WTC11 (cell line): Measurements from ENCODE around the gene ACTL7A. TPM values are rescaled to one million over a fixed set of nuclear protein-coding genes. Genes with fewer than 3 reads are reported as not detected.
A peak's percentile ranks its signal among the peaks of the same experiment; 100 is the strongest.

Experiments used
- ATAC-seq: fragments of 200-7000 bp; cut with Tn5 transposase; 2 replicates; pipeline ENCODE4 v1.10.0; 2021; ENCODE audit warnings: mild to moderate bottlenecking, moderate library complexity
- CTCF ChIA-PET: fragments of 300-600 bp; sonication (Branson Sonifier 250); formaldehyde crosslinking; loops from one replicate; lab custom pipeline; 2021; ENCODE audit warnings: antibody characterized with exemption; lab: Charles Lee
- POLR2A ChIA-PET: fragments of 350-600 bp; sonication (Branson Sonifier 250); formaldehyde crosslinking; loops from one replicate; lab custom pipeline; 2021; ENCODE audit warnings: antibody characterized with exemption; lab: Charles Lee
- DNase-seq: peaks from one replicate; pipeline ENCODE4 v3.0.0; 2021; ENCODE audit warnings: low spot score
- H3K27ac Mint-ChIP-seq: 2 replicates; pipeline ENCODE4 v1.8.0; 2021; ENCODE audit warnings: mixed read lengths
- H3K27me3 Mint-ChIP-seq: 2 replicates; pipeline ENCODE4 v1.8.0; 2021; ENCODE audit warnings: low read depth, mild to moderate bottlenecking, moderate library complexity, mixed read lengths
- H3K36me3 Mint-ChIP-seq: 2 replicates; pipeline ENCODE4 v1.8.0; 2021; ENCODE audit warnings: mixed read lengths
- H3K4me1 Mint-ChIP-seq: 2 replicates; pipeline ENCODE4 v1.8.0; 2022; ENCODE audit warnings: mixed read lengths
- H3K4me3 Mint-ChIP-seq: 2 replicates; pipeline ENCODE4 v1.8.0; 2021; ENCODE audit warnings: mild to moderate bottlenecking, moderate library complexity, mixed read lengths
- H3K9me3 Mint-ChIP-seq: 2 replicates; pipeline ENCODE4 v1.8.0; 2021; ENCODE audit warnings: mixed read lengths
- CREB1 ChIP-seq: sonication (generic); formaldehyde crosslinking; IDR thresholded peaks from 2 replicates; pipeline ENCODE4 v1.8.0; 2023; ENCODE audit warnings: mild to moderate bottlenecking, missing genetic modification reagents
- CREM ChIP-seq: sonication (generic); formaldehyde crosslinking; IDR thresholded peaks from 2 replicates; pipeline ENCODE4 v1.8.1; 2022; ENCODE audit warnings: mild to moderate bottlenecking, missing genetic modification reagents, moderate library complexity
- GTF2I ChIP-seq: fragments of 250-450 bp; sonication (Bioruptor Pico); conservative IDR thresholded peaks from 2 replicates; pipeline ENCODE4 v1.4.0; 2021; ENCODE audit warnings: mild to moderate bottlenecking
- HMGA2 ChIP-seq: fragments of 250-450 bp; sonication (Bioruptor Pico); IDR thresholded peaks from 2 replicates; pipeline ENCODE4 v1.4.0; 2021; ENCODE audit warnings: mild to moderate bottlenecking, moderate library complexity
- IRF2 ChIP-seq: sonication (generic); formaldehyde crosslinking; IDR thresholded peaks from 2 replicates; pipeline ENCODE4 v1.8.0; 2022; ENCODE audit warnings: low read depth, missing genetic modification reagents, borderline replicate concordance
- NFATC4 ChIP-seq: fragments of 250-450 bp; sonication (Bioruptor Pico); IDR thresholded peaks from 2 replicates; pipeline ENCODE4 v1.9.0; 2021; ENCODE audit warnings: mild to moderate bottlenecking
- NR1H2 ChIP-seq: sonication (generic); formaldehyde crosslinking; IDR thresholded peaks from 2 replicates; pipeline ENCODE4 v1.9.0; 2021; ENCODE audit warnings: mild to moderate bottlenecking, moderate library complexity, missing genetic modification reagents
- SMAD4 ChIP-seq: sonication (generic); formaldehyde crosslinking; IDR thresholded peaks from 2 replicates; pipeline ENCODE4 v1.8.0; 2022; ENCODE audit warnings: mild to moderate bottlenecking, missing genetic modification reagents
- total RNA-seq: library from RNA; stranded (reverse); gene quantifications from 3 replicates; pipeline ENCODE4 v1.2.3, GENCODE V29; 2021
- TF ChIP-seq, protein P1 (sequence below): sonication (generic); formaldehyde crosslinking; IDR thresholded peaks from 2 replicates; pipeline ENCODE4 v1.8.0; 2023; ENCODE audit warnings: mild to moderate bottlenecking, missing genetic modification reagents
- TF ChIP-seq, protein P2 (sequence below): fragments of 250-450 bp; sonication (Bioruptor Pico); IDR thresholded peaks from 2 replicates; pipeline ENCODE4 v1.8.0; 2021; ENCODE audit warnings: mild to moderate bottlenecking
- TF ChIP-seq, protein P3 (sequence below): sonication (generic); formaldehyde crosslinking; IDR thresholded peaks from 2 replicates; pipeline ENCODE4 v1.8.1; 2023; ENCODE audit warnings: mild to moderate bottlenecking, missing genetic modification reagents, moderate library complexity
- TF ChIP-seq, protein P4 (sequence below): sonication (generic); formaldehyde crosslinking; IDR thresholded peaks from 2 replicates; pipeline ENCODE4 v1.8.0; 2023; ENCODE audit warnings: missing genetic modification reagents, mild to moderate bottlenecking, borderline replicate concordance
- TF ChIP-seq, protein P5 (sequence below): sonication (generic); formaldehyde crosslinking; IDR thresholded peaks from 2 replicates; pipeline ENCODE4 v1.8.1; 2022; ENCODE audit warnings: missing genetic modification reagents, borderline replicate concordance

ACTL7A gene
- total RNA-seq, 1 experiment from 2014 or later: not detected

DNA sequence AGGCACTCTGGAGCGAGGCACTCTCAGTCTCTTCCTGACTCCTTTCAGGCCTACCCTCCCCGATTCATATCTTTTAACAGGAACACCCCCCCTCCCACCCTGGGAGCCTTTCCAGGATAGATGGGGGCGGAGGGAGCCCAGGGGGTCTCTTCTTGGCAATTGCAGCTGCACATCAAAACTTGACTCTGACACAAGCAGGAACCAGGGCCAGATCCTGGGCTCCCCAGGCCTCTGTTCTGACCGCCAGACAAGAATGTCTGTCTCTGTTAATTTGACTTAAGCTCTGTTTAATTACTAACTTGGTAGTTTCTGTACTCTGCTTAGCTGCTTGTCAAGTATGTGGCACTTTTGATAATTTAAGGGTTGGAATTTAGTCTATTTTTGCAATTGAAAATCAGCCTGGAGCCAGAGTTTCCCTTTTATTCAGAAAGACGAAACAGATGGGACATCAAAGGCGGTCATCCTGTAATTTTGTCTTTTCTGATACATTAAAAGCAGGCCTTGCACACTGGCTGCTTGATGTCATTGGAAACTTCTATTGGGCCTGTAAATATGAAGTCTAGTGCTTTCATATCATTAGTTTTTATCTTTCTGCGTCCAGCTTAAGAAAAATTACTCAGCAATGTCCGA is 49.6 kb upstream of the ACTL7A start (continued):
- TF ChIP-seq, protein P1, sequence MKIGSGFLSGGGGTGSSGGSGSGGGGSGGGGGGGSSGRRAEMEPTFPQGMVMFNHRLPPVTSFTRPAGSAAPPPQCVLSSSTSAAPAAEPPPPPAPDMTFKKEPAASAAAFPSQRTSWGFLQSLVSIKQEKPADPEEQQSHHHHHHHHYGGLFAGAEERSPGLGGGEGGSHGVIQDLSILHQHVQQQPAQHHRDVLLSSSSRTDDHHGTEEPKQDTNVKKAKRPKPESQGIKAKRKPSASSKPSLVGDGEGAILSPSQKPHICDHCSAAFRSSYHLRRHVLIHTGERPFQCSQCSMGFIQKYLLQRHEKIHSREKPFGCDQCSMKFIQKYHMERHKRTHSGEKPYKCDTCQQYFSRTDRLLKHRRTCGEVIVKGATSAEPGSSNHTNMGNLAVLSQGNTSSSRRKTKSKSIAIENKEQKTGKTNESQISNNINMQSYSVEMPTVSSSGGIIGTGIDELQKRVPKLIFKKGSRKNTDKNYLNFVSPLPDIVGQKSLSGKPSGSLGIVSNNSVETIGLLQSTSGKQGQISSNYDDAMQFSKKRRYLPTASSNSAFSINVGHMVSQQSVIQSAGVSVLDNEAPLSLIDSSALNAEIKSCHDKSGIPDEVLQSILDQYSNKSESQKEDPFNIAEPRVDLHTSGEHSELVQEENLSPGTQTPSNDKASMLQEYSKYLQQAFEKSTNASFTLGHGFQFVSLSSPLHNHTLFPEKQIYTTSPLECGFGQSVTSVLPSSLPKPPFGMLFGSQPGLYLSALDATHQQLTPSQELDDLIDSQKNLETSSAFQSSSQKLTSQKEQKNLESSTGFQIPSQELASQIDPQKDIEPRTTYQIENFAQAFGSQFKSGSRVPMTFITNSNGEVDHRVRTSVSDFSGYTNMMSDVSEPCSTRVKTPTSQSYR (CRISPR knock-in tag): no peak
- TF ChIP-seq, protein P2, sequence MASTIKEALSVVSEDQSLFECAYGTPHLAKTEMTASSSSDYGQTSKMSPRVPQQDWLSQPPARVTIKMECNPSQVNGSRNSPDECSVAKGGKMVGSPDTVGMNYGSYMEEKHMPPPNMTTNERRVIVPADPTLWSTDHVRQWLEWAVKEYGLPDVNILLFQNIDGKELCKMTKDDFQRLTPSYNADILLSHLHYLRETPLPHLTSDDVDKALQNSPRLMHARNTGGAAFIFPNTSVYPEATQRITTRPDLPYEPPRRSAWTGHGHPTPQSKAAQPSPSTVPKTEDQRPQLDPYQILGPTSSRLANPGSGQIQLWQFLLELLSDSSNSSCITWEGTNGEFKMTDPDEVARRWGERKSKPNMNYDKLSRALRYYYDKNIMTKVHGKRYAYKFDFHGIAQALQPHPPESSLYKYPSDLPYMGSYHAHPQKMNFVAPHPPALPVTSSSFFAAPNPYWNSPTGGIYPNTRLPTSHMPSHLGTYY (CRISPR knock-in tag): no peak
- TF ChIP-seq, protein P3, sequence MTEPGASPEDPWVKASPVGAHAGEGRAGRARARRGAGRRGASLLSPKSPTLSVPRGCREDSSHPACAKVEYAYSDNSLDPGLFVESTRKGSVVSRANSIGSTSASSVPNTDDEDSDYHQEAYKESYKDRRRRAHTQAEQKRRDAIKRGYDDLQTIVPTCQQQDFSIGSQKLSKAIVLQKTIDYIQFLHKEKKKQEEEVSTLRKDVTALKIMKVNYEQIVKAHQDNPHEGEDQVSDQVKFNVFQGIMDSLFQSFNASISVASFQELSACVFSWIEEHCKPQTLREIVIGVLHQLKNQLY: no peak
- no peak for TF ChIP-seq CREB1 (CRISPR knock-in tag)
- TF ChIP-seq, protein P4, sequence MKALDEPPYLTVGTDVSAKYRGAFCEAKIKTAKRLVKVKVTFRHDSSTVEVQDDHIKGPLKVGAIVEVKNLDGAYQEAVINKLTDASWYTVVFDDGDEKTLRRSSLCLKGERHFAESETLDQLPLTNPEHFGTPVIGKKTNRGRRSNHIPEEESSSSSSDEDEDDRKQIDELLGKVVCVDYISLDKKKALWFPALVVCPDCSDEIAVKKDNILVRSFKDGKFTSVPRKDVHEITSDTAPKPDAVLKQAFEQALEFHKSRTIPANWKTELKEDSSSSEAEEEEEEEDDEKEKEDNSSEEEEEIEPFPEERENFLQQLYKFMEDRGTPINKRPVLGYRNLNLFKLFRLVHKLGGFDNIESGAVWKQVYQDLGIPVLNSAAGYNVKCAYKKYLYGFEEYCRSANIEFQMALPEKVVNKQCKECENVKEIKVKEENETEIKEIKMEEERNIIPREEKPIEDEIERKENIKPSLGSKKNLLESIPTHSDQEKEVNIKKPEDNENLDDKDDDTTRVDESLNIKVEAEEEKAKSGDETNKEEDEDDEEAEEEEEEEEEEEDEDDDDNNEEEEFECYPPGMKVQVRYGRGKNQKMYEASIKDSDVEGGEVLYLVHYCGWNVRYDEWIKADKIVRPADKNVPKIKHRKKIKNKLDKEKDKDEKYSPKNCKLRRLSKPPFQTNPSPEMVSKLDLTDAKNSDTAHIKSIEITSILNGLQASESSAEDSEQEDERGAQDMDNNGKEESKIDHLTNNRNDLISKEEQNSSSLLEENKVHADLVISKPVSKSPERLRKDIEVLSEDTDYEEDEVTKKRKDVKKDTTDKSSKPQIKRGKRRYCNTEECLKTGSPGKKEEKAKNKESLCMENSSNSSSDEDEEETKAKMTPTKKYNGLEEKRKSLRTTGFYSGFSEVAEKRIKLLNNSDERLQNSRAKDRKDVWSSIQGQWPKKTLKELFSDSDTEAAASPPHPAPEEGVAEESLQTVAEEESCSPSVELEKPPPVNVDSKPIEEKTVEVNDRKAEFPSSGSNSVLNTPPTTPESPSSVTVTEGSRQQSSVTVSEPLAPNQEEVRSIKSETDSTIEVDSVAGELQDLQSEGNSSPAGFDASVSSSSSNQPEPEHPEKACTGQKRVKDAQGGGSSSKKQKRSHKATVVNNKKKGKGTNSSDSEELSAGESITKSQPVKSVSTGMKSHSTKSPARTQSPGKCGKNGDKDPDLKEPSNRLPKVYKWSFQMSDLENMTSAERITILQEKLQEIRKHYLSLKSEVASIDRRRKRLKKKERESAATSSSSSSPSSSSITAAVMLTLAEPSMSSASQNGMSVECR (CRISPR knock-in tag): no peak
- no peak for TF ChIP-seq NFATC4 (CRISPR knock-in tag)
- no peak for TF ChIP-seq SMAD4 (CRISPR knock-in tag)
- no peak for TF ChIP-seq IRF2
- TF ChIP-seq GTF2I (CRISPR knock-in tag): no peak

DNA sequence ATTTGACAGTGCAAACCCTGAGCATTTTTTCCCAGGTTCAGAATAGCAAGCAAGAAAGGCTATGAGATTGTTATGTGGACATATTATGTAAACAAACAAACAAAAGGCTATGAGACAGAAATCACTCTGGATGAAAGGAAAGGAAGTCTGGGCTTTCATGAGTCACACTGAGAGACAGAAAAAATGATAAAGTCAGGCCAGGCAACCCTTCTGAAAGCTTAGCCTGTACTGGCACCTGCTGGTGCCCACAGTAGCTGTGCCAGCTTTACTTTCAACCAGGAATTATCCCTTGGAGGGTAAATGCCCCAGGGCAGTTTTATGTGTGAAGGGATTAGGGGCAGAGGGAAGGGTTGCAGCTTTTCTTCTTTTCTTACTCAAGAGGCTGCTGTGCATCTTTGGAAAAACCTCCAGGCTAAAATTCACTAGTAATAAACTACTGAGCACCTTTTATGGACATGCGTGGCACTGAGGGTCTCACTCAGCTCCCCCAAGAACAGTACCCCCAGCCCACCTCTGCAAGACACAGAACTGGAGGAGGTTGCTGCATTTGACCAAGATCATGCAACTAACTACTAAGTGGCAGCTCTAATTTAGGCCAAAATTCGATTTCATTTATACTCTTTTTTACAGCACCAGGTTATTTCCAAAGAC is 48.0 kb upstream of the ACTL7A start:
- TF ChIP-seq CREM (CRISPR knock-in tag) (no peak), HMGA2 (no peak), NR1H2 (CRISPR knock-in tag) (no peak)
- TF ChIP-seq, protein P5, sequence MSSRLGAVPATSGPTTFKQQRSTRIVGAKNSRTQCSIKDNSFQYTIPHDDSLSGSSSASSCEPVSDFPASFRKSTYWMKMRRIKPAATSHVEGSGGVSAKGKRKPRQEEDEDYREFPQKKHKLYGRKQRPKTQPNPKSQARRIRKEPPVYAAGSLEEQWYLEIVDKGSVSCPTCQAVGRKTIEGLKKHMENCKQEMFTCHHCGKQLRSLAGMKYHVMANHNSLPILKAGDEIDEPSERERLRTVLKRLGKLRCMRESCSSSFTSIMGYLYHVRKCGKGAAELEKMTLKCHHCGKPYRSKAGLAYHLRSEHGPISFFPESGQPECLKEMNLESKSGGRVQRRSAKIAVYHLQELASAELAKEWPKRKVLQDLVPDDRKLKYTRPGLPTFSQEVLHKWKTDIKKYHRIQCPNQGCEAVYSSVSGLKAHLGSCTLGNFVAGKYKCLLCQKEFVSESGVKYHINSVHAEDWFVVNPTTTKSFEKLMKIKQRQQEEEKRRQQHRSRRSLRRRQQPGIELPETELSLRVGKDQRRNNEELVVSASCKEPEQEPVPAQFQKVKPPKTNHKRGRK (CRISPR knock-in tag): no peak
- Mint-ChIP-seq H3K4me3 (no peak overlapping the region), H3K36me3 (no peaks in the 10 kb centered on the region), H3K27me3 (no peaks in the 10 kb centered on the region; the same call in 1 of the 2 replicates), H3K27ac (no peak overlapping the region), H3K4me1 (peaks cover 9% of the 10 kb centered on the region), H3K9me3 (0 out of 2 replicates have a peak, but pooled peaks cover 4% of the 10 kb centered on the region)
- no peak for DNase-seq
- ChIA-PET POLR2A (no interaction called here), CTCF (interaction anchor here (1.0 kb wide), 1 partner anchor 1349 kb away, joined by 3 read pairs; no protein-coding TSS in a partner anchor)
- peak; percentile 39; the same call in 1 of the 2 replicates for ATAC-seq
